K562 (cell line): ENCODE results near the gene ATPAF2.

Experiments
- DIDO1 ChIP-seq: fragments of 450-650 bp; IDR thresholded peaks from 2 replicates; pipeline ENCODE4 v1.6.1; 2016; ENCODE audit warnings: low read depth, missing biosample characterization, missing genetic modification characterization
- ILF3 ChIP-seq: fragments of 450-650 bp; IDR thresholded peaks from 2 replicates; pipeline ENCODE4 v1.6.1; 2018; ENCODE audit warnings: antibody characterized with exemption, mild to moderate bottlenecking, moderate library complexity, borderline replicate concordance
- NFE2 ChIP-seq: IDR thresholded peaks from 2 replicates; pipeline ENCODE4 v1.6.1; 2014; ENCODE audit warnings: antibody characterized with exemption, low read depth
- RBM25 ChIP-seq: fragments of 200-400 bp; formaldehyde crosslinking; IDR thresholded peaks from 2 replicates; pipeline ENCODE4 v1.6.1; 2018; ENCODE audit warnings: low read length, low read depth, moderate library complexity; ENCODE audit not compliant: severe bottlenecking
- TEAD2 ChIP-seq: fragments of 450-650 bp; IDR thresholded peaks from 2 replicates; pipeline ENCODE4 v1.6.1; 2016; ENCODE audit warnings: missing genetic modification characterization, control low read depth, missing compliant biosample characterization
- ZNF551 ChIP-seq: fragments of 250-450 bp; sonication (Bioruptor Pico); IDR thresholded peaks from 2 replicates; pipeline ENCODE4 v1.5.0; 2021; ENCODE audit warnings: mild to moderate bottlenecking, moderate library complexity
- TF ChIP-seq, protein P1 (sequence below): sonication (generic); formaldehyde crosslinking; IDR thresholded peaks from 2 replicates; pipeline ENCODE4 v1.8.1; 2022; ENCODE audit warnings: missing genetic modification reagents
- TF ChIP-seq, protein P2 (sequence below): fragments of 250-450 bp; sonication (Bioruptor Pico); IDR thresholded peaks from 2 replicates; pipeline ENCODE4 v1.4.0; 2020
- TF ChIP-seq, protein P3 (sequence below), 3 experiments: IDR thresholded peaks in 2 of 3; conservative IDR thresholded peaks in 1 of 3; 2 replicates each; pipeline ENCODE4 v1.5.1; 2011 to 2012; ENCODE audit warnings: low read length in 3 of 3, mild to moderate bottlenecking in 3 of 3, control low read depth in 2 of 3, improper control_type of control experiment in 1 of 3, inconsistent platforms in 1 of 3, low read depth in 1 of 3, mixed read lengths in 1 of 3, moderate library complexity in 1 of 3; ENCODE audit not compliant: insufficient read depth in 2 of 3

DNA sequence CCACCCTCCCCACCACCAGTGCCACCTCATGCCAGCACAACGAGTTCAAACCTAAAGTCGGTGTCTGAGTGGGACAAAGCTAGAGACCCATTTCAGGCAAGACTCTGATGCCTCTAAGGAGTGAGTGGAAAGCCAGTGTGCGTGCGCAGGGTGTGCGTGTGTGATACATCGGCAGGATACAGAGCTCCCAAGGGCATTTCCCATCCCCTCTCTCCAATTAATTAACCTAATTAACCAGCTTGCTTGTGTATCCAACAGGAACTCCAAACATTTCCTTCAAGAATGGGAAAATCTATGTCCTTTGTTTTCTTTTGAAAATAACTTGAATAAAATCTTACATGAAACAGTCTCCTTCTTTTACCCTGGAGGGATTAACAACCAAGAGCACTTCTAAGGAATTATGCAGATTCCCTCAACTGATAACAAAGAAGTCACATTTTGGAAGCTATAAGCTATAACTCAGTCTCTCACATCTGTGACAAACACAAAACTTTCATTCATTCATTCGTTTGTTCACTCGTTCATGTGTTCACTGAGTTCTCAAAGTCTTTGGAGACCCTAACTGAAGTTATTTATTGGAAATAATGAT is 9.9 kb downstream of the ATPAF2 start:
- no peak for TF ChIP-seq NFE2
- TF ChIP-seq ZNF551 (CRISPR knock-in tag): no peak
- no peak for TF ChIP-seq ILF3
- TF ChIP-seq, protein P1, sequence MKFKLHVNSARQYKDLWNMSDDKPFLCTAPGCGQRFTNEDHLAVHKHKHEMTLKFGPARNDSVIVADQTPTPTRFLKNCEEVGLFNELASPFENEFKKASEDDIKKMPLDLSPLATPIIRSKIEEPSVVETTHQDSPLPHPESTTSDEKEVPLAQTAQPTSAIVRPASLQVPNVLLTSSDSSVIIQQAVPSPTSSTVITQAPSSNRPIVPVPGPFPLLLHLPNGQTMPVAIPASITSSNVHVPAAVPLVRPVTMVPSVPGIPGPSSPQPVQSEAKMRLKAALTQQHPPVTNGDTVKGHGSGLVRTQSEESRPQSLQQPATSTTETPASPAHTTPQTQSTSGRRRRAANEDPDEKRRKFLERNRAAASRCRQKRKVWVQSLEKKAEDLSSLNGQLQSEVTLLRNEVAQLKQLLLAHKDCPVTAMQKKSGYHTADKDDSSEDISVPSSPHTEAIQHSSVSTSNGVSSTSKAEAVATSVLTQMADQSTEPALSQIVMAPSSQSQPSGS (CRISPR knock-in tag): no peak
- TF ChIP-seq DIDO1: no peak
- TF ChIP-seq, protein P2, sequence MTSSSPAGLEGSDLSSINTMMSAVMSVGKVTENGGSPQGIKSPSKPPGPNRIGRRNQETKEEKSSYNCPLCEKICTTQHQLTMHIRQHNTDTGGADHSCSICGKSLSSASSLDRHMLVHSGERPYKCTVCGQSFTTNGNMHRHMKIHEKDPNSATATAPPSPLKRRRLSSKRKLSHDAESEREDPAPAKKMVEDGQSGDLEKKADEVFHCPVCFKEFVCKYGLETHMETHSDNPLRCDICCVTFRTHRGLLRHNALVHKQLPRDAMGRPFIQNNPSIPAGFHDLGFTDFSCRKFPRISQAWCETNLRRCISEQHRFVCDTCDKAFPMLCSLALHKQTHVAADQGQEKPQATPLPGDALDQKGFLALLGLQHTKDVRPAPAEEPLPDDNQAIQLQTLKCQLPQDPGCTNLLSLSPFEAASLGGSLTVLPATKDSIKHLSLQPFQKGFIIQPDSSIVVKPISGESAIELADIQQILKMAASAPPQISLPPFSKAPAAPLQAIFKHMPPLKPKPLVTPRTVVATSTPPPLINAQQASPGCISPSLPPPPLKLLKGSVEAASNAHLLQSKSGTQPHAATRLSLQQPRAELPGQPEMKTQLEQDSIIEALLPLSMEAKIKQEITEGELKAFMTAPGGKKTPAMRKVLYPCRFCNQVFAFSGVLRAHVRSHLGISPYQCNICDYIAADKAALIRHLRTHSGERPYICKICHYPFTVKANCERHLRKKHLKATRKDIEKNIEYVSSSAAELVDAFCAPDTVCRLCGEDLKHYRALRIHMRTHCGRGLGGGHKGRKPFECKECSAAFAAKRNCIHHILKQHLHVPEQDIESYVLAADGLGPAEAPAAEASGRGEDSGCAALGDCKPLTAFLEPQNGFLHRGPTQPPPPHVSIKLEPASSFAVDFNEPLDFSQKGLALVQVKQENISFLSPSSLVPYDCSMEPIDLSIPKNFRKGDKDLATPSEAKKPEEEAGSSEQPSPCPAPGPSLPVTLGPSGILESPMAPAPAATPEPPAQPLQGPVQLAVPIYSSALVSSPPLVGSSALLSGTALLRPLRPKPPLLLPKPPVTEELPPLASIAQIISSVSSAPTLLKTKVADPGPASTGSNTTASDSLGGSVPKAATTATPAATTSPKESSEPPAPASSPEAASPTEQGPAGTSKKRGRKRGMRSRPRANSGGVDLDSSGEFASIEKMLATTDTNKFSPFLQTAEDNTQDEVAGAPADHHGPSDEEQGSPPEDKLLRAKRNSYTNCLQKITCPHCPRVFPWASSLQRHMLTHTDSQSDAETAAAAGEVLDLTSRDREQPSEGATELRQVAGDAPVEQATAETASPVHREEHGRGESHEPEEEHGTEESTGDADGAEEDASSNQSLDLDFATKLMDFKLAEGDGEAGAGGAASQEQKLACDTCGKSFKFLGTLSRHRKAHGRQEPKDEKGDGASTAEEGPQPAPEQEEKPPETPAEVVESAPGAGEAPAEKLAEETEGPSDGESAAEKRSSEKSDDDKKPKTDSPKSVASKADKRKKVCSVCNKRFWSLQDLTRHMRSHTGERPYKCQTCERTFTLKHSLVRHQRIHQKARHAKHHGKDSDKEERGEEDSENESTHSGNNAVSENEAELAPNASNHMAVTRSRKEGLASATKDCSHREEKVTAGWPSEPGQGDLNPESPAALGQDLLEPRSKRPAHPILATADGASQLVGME (CRISPR knock-in tag): no peak
- TF ChIP-seq RBM25: no peak
- TF ChIP-seq, protein P3, sequence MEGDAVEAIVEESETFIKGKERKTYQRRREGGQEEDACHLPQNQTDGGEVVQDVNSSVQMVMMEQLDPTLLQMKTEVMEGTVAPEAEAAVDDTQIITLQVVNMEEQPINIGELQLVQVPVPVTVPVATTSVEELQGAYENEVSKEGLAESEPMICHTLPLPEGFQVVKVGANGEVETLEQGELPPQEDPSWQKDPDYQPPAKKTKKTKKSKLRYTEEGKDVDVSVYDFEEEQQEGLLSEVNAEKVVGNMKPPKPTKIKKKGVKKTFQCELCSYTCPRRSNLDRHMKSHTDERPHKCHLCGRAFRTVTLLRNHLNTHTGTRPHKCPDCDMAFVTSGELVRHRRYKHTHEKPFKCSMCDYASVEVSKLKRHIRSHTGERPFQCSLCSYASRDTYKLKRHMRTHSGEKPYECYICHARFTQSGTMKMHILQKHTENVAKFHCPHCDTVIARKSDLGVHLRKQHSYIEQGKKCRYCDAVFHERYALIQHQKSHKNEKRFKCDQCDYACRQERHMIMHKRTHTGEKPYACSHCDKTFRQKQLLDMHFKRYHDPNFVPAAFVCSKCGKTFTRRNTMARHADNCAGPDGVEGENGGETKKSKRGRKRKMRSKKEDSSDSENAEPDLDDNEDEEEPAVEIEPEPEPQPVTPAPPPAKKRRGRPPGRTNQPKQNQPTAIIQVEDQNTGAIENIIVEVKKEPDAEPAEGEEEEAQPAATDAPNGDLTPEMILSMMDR (IDR thresholded peaks at IDR 0.05 in 2 of 3, conservative IDR thresholded peaks at IDR 0.05 in 1 of 3; ENCODE audit: insufficient read depth in 2 of 3, low read depth in 1 of 3, low read length in 3 of 3): no peak
- no peak for TF ChIP-seq TEAD2 (tag)
